CD4-positive, alpha-beta T cell treated with Interleukin-17A for 1 hour (primary cell): ENCODE data around the gene IRAK2.
"Not testable (repeated sequence)": the region's sequence is repeated elsewhere in the genome, so short reads cannot be mapped to it uniquely, and the experiment has no call there.

Source experiments
- DNase-seq: peaks from one replicate; pipeline ENCODE4 v3.0.0-alpha.2; 2020

The IRAK2 gene

DNA sequence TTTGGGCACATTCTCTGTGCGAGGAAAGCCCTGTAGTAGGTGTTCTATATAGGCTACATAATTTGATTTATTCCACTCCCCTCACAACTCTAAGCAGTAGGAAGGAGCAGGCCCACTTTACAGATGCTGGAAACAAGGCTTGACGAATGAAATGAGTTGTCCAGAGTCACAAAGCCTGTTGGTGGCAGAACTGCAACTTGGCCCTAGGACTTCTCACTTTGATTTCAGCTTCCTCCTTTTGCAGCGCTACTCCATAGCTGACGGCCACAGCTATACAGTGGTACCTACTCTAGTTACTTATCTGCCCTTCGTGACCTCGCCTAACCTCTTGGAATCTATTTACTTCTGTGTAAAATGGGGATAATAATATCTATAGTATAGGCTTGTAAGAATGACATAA is 2.5 kb upstream of the IRAK2 start:
- no peak for DNase-seq

DNA sequence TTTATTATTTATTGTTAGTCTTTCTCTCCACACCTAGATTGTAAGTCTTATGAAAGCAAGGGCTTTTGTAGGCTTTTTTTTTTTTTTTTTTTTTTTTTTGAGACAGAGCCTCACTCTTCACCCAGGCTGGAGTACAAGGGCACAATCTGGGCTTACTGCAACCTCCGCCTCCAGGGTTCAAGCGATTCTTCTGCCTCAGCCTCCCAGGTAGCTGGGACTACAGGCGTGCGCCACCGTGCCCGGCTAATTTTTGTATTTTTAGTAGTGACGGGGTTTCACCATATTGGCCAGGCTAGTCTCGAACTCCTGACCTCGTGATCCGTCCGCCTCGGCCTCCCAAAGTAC is 546 bp upstream of the IRAK2 start:
- DNase-seq, result not testable (repeated sequence)

DNA sequence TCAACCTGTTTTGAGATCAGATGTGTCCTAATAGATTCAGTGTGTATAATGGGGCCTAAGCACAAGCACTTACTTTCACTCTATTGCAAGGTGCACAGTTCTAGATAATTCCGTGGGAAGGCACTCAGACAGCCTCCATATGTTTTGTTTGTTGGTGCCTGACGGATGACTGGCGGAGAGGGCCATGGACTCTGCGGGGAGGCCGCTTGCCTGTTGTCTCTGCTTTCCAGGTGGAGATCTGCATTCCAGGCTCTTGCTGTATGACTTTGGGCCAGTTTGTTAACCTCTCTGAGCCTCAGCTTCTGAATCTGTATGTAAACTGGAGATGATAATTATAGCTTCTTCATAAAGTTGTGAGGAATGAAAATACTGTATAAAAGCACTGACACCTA is 1.5 kb downstream of the IRAK2 start:
- DNase-seq, result no peak

DNA sequence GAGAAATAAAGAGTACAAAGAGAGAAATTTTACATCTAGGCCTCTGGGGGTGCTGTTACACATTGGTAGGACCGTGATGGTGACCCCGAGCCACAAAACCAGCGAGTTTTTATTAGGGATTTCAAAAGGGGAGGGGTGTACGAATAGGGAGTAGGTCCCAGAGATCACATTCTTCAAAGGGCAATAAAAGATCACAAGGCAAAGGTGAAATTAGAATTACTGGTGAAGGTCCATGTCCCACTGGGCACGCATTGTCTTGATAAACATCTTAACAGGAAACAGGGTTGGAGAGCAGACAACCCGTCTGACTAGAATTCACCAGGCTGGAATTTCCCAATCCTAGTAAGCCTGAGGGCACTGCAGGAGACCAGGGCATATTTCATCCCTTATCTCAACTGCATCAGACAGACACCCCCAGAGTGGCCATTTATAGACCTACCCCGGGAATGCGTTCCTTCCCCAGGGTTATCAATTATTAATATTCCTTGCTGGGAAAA is 4.3 kb downstream of the IRAK2 start:
- DNase-seq, result no peak

DNA sequence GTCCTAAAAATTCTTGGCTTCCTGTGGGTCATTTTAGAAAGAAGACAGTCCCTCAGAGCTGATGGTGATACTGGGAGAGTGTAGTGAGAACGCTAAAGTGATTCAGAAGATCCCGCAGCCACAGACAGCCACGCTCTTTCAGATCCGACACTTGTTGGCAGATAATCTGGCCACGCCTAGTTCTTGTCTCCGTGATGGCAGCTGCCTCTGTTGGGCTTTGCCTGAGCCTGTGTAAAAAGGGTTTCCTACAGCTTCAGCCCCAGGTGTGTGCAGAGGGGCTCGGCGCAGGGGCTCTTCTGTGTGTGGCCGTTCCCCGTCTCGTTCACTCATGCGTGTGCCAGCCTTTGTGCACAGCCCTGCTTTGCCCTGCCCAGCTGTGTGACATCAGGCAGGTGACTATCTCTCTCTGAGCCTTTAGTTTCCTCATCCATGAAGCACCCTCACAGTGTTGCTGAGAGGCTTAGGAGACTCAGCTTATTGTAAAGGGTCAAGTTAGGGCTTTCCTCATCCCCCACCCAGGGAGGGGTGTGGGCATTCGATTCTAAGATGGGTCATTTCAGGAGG is 6.3 kb downstream of the IRAK2 start:
- no peak for DNase-seq

DNA sequence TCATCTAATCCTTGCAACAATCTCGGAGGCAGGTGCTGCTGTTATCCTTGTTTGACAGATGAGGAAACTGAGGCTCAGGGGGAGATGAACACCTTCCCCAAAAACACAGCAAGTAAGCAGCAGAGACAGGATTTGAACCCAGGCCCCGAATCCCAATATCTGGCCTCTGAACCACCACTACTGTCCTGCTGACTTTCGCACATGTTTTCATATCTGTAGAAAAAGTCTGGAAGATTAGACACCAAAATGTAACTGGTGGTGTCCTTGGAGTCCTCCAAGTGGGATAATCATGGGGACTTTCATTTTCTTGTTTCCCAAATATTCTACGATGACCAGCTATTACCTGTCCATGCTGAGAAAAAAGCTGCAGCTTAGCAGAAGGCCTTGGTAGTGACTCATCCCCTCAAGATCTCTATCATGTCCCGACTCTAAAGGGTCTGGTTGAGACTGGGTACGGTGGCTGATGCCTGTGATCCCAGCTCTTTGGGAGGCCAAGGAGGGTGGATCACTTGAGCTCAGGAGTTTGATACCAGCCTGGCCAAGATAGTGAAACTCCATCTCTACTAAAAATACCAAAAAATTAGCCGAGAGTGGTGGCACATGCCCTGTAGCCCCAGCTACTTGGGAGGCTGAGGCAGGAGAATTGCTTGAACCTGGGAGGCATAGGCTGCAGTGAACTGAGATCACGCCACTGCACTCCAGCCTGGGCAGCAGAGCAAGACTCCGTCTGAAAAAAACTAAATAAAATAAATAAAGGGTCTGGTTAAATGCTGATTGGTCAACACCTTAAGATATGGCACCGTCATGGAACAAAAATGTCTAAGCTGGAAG is 8.6 kb downstream of the IRAK2 start:
- no peak for DNase-seq

DNA sequence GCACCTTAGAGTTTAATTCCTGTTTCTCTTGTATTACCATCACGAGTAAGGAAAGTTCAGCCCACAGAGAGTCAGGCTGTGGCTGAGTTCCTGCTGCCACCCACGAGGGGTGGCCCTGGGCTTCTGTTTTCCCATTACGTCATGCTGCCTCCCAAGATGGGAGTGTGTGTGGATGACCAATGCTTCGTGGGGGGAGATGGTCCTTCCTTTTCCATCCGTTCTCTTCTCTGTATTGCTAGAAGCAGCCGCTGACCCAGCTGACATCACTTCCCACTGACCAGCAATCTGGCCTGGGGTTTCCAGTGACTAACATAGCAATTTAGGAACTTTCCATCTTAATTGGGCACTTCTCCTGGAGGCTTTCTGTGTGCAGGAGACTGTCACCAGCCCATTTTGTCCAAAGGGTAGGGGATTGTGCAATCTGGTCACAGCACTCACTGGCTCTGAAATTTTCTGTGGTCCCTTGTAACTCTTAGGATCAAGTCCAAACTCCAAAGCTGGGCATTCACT is 9.3 kb downstream of the IRAK2 start:
- DNase-seq, result peak; percentile 41

DNA sequence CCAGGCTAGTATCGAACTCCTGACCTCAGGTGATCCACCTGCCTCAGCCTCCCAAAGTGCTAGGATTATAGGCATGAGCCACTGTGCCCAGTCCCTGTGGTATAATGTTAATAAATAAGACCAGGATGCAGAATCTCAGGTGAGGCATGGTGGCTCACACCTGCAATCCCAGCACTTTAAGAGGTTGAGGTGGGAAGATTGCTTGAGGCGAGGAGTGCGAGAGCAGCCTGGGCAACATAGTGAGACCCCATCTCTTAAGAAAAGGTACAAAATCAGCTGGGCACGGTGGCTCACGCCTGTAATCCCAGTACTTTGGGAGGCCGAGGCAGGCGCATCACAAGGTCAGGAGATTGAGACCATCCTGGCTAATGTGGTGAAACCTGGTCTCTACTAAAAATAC is 10.6 kb downstream of the IRAK2 start:
- not testable (repeated sequence) for DNase-seq

DNA sequence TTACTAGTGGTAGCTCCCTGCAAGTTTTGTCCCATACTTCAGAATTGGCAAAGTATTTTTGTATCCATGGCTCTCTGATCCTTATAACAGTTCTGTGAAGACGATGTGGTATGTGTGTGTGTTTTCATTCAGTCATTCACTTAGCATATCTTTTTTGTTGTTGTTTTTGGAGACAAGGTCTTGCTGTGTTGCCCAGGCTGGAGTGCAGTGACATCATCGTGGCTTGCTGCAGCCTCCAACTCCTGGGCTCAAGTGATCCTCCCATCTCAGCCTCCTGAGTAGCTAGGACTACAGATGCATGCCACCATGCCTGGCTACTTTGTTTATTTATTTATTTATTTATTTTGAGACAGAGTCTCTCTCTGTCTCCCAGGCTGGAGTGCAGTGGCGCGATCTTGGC is 11.4 kb downstream of the IRAK2 start:
- DNase-seq, result not testable (repeated sequence)

DNA sequence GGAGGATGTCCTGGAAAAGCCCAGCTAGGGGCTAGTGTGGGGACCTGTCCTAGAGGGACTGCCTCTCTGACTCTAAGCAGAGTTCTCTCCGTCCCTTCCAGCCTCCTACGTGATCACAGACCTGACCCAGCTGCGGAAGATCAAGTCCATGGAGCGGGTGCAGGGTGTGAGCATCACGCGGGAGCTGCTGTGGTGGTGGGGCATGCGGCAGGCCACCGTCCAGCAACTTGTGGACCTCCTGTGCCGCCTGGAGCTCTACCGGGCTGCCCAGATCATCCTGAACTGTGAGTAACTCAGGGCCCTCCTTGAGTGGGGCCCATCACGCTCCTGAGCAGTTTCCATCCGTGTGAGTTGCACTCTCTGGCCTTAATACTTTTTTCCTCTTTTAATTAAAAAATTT is 13.0 kb downstream of the IRAK2 start:
- DNase-seq, result no peak

DNA sequence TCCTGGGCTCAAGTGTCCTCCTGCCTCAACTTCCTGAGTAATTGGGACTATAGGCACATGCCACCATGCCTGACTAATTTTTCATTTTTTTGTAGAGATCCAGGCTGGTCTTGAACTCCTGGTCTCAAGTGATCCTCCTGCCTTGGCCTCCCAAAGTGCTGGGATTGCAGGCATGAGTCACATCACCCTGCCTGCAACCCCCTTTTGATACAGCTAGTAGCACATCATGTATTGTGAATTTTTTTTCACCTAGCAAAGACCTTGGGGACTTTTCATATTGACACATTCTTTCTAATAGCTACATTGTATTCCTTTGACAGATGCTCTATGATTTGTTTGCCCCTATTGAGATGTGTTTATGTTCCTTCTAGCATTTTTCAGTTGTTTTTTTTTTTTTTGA is 14.2 kb downstream of the IRAK2 start:
- no peak for DNase-seq

DNA sequence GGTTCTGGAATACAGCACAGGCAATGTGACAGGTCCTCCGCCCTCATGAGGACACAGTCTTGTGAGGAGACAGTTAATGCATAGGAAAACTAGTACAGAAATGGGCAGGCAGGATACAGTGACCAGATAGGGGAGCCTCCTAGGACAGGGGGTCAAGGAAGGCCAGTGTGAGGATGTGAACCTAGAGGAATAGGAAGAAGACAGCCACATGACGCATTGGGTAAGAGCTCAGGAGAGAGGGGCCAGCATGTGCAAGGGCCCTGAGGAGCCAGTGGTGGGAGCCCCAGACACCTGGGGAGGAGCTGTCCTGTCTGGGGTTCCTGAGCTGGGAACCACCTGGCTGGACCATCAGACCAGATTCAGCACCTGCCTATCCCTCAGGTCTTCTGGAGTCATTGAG is 15.6 kb downstream of the IRAK2 start:
- DNase-seq, result no peak

DNA sequence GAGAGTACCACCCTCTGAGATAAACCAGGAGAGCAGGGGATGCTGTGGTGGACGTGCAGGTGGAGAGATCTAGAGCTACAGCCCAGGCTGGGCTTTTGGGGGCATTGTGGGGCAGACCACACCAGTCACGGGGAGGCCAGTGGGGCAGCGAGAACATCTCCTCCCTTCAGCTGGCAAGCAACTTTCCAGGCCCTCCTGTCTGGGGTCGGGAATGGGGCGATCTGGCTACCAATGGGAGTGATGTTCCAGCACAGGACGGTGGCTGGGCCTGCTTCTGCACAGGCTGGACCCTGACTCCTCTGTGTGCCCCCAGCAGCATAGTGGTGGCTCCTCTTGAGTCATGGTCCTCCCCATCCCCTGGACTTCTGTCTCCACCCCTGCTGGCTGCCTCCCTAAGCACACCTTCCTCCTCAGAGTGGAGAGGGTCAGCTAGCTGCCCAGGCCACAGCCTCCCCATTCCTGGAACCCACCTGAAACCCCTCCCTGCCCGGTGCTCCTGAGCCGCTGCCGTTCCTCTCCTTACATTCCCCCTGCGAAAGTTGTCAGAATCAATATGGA is 16.1 kb downstream of the IRAK2 start:
- no peak for DNase-seq

DNA sequence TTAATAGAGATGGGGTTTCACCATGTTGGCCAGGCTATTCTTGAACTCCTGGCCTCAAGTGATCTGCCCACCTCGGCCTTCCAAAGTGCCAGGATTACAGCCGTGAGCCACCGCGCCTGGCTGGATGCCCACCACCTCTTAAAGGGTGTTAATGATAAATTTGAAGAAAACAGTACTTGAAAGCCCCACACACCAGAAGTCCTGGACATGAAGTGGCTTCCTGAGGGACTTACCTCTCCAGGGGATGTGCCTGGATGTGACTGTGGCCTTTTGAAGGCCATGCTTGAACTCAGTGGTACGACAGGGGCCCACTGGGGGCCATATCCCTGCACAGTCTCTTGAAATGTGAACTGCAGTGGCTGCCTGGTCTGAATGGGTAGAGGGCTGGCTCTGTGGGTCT is 18.2 kb downstream of the IRAK2 start:
- no peak for DNase-seq

DNA sequence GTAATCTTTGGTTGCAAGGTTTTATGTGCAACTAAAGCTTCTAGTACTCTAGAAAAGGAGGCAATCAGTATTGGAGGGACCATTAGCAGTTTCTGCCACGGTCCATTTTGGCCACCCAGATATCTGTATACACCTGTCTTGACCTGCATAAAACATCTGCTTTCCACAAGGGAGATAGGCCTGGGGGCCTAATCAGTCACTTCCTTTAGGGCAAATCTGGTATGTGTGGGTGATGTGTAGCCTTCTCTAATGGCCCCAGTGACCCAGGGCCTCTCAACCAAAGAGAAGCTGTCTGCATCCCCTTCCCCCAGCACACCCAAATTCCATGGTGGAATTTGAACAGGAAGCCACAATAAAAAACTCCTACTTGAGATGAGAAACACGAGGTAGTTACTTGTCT is 19.5 kb downstream of the IRAK2 start:
- no peak for DNase-seq

DNA sequence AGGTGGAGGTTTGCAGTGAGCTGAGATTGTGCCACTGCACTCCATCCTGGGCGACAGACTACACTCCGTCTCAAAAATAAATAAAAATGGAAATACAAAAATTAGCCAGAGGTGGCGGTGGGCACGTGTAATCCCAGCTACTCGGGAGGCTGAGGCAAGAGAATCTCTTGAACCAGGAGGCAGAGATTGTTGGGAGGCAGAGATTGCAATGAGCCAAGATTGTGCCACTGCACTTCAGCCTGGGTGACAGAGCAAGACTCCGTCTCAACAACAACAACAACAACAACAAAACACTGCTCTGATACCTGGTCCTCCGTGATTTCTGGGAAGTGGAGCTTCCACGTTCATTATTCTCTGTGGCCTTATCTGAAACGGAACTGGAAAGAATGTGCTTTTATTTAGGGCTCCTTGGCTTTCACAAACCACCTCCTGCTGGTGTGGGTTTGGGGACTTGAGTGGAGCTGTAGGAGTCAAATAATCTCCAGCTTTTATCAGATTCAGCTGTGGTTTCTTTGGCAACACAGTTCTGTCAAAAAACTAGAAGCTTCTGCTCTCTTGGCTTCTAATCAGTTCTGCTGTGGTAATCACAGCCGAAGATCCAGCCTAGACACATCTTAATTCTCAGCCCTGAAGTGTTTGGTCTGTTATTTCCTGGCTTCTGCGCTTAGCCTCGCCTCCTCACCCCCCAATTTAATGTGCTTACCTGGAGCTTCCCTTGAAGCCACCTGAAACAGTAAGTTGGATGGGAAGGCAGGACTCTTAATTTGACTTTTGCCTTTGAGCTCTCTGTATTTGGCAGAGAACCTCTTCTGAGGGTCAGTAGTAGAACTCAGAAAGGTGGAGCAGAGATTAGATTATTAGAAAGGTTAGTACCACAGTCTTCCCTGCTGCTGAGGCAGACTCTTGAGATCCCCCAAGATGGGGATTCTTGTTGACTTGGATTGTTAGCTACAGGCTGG is 21.4 kb downstream of the IRAK2 start:
- DNase-seq, result peak; percentile 58

DNA sequence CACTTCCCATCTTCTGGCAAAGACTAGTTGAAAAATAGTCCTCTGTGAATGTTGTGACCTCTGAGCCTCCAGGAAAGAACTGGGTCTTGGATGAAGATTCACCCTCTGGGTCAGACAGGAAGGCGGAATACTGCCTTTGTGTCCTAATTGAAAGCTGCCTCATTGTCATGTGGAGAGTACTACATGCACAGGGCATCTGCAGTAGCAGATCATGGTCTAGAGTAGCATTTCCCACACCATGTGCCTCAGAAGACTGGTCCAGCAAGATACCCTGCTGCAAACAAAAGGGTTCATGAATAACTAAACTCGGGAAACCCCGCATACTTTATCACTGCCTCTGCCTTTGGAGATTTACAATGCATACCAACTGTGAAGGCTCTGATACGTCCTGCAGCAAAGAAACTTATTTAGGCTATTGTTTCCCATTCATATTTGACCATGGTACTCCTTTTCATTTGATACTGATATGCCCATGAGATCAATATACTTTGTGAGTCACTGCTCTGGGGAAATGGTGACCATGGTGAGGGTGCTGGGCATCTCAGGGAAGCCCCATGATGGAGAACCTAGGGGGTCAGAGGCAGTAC is 22.7 kb downstream of the IRAK2 start:
- no peak for DNase-seq

DNA sequence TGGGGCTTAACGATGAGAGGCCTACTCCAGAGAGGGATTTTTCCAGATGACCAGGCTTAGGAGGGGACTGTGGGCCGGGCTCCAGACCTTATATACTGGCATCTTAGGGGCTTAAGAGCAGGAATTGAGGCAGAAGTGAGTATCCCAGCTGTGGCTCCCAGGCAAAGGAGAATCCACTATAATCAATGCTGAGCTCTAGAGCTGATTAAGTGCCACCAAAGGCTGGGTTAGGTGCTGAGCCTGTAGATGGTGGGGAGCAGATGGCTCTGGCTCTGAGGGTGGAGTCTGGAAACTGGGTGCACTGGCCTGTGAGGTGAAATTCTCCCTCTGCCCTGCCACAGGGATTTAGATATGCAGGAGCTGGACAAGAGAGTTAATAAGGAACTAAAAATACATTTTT is 23.2 kb downstream of the IRAK2 start:
- DNase-seq, result no peak

DNA sequence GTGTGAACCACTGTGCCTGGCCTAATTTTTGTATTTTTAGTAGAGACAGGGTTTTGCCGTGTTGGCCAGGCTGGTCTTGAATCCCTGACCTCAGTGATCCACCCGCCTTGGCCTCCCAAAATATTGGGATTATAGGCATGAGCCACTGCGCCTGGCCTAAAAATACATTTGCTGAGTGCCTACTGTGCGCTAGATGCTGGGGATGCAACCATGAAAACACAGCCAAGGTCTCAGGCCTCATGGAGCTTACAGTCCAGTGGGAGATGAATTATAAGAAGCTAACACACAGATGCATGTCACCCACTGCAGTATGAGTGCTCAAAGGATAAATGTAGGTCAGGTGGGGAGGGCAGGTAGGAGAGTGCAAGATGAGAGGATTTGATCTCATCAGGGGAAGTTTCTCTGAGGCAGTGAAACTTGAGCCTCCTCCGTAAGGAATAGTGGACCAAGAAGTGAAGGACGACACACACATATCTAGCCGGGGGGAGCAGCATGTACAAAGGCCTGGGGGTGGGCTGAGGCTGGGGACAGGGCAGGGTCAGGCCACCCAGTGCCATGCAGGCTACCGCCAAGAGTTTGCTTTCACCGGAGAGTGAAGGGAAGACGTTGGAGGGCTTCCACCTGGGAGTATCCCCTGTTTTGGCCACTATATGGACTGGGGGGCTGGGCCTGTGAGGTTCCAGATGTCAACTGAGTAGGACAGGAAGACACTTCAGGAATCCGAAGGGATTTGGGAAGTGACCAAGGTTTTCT is 24.3 kb downstream of the IRAK2 start:
- no peak for DNase-seq

DNA sequence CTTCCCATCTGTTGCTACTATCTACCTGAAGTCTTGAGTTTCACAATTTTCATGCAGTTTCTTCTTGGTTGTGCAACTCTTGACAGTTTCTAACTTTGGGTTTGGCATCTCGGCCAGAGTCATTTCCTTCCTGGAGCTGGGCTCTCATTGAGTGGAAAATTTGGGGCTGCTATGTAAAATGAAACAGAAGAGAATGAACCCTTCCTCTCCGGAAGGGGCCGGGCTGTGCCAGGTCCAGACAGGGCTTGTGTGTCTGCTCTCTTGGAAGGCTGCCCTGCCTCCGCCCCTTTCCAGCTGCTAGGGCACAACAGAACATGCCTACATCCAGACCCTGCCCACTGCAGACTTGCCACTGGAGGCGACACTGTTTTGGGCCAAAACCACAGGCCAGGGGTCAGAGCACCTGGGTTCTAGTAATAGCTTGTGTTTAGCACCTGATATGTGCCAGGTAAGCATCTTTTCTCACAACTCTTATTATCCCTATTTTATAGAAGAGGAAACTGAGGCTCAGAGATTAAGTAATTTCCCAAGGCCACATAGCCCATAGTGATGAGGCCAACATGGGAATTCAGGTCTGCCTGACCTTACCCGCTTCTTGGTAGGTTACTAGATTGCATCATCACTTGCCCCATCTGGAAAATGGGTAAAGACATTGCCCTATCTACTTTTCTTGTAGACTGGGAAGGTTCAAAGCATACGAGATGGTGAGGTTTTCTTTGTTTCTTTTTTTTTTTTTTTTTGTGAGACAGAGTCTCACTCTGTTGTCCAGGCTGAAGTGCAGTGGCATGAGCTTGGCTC is 25.0 kb downstream of the IRAK2 start:
- DNase-seq, result peak; percentile 60
